ENCODE data around the gene KLHL6. TPM values are rescaled to one million over a fixed set of nuclear protein-coding genes. Genes with fewer than 3 reads are reported as not detected.

Gene KLHL6
- total RNA-seq, 1 experiment from 2014 or later, result not detected

- DNase-seq (ENCODE audit: low spot score), result no peak
Observed at GRCh38 chr3:183506674-183507320, 48.7 kb downstream of the KLHL6 start.

- DNase-seq (ENCODE audit: low spot score), result no peak
Observed at GRCh38 chr3:183504597-183504996, 50.9 kb downstream of the KLHL6 start.

- no peak for DNase-seq (ENCODE audit: low spot score)
Observed at GRCh38 chr3:183503746-183504145, 51.8 kb downstream of the KLHL6 start.

- no peak for DNase-seq (ENCODE audit: low spot score)
Observed at GRCh38 chr3:183502237-183503181, 53.0 kb downstream of the KLHL6 start.

- no peak for DNase-seq (ENCODE audit: low spot score)
Observed at GRCh38 chr3:183500981-183501704, 54.4 kb downstream of the KLHL6 start.

- DNase-seq (ENCODE audit: low spot score), result no peak
Observed at GRCh38 chr3:183500319-183500718, 55.2 kb downstream of the KLHL6 start.

- DNase-seq (ENCODE audit: low spot score), result no peak
Observed at GRCh38 chr3:183498634-183499033, 56.9 kb downstream of the KLHL6 start.

- no peak for DNase-seq (ENCODE audit: low spot score)
Observed at GRCh38 chr3:183497313-183497712, 58.2 kb downstream of the KLHL6 start.

GRCh38 chr3:183496311-183496710 is 59.2 kb downstream of the KLHL6 start:
- no peak for DNase-seq (ENCODE audit: low spot score)

- DNase-seq (ENCODE audit: low spot score), result no peak
Observed at GRCh38 chr3:183494341-183494740, 61.2 kb downstream of the KLHL6 start.

GRCh38 chr3:183493296-183494045 is 62.0 kb downstream of the KLHL6 start:
- no peak for DNase-seq (ENCODE audit: low spot score)

GRCh38 chr3:183492849-183493179 is 62.7 kb downstream of the KLHL6 start:
- no peak for DNase-seq (ENCODE audit: low spot score)

GRCh38 chr3:183491923-183492848 is 63.3 kb downstream of the KLHL6 start:
- no peak for DNase-seq (ENCODE audit: low spot score)

- no peak for DNase-seq (ENCODE audit: low spot score)
Observed at GRCh38 chr3:183491109-183491922, 64.2 kb downstream of the KLHL6 start.

GRCh38 chr3:183490653-183491052 is 64.9 kb downstream of the KLHL6 start:
- no peak for DNase-seq (ENCODE audit: low spot score)

GRCh38 chr3:183490211-183490601 is 65.3 kb downstream of the KLHL6 start:
- DNase-seq (ENCODE audit: low spot score), result no peak

- DNase-seq (ENCODE audit: low spot score), result no peak
Observed at GRCh38 chr3:183489455-183490210, 65.9 kb downstream of the KLHL6 start.

- no peak for DNase-seq (ENCODE audit: low spot score)
Observed at GRCh38 chr3:183488343-183488742, 67.2 kb downstream of the KLHL6 start.

- no peak for DNase-seq (ENCODE audit: low spot score)
Observed at GRCh38 chr3:183487896-183488295, 67.6 kb downstream of the KLHL6 start.
